Measurements from ENCODE around the gene TATDN2. TPM values are rescaled to one million over a fixed set of nuclear protein-coding genes. Genes with fewer than 3 reads are reported as not detected.

Gene TATDN2
- total RNA-seq, 1 experiment from 2014 or later: 14.1 TPM

DNA sequence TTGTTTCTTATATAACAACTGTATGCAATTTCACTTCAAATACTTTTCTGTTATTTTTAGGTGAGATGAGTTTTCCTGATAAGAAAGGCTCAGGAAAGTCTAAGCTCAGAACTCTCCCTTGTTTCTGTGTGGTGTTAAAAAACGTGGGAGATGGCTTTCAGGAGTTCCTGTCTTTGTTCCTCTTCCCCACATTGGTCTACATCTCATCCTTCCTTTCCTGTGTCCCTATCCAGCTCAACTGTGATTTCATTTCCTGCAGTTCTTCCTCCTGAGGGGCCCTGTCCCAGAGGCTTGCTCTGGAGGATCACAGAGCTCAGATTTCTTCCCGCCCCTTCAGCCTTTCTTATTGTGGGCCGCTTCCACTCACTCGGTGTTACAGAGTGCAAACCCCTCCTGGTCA, 61.5 kb downstream of the TATDN2 start:
- Histone ChIP-seq H3F3A (ENCODE audit: low read length, unreplicated experiment) (no peaks in the 10 kb centered on the region), H3K4me3 (ENCODE audit: low read length) (no peak overlapping the region), H3K36me3 (ENCODE audit: low read depth, low read length) (peaks cover 61% of the 10 kb centered on the region), H3K9me3 (ENCODE audit: low read length) (no peaks in the 10 kb centered on the region), H3K9me2 (replicated peaks; ENCODE audit: low read length) (no peaks in the 10 kb centered on the region), H3K27me3 (ENCODE audit: low read length) (no peaks in the 10 kb centered on the region), H3K27ac (ENCODE audit: low read length) (no peak overlapping the region), H3K79me2 (ENCODE audit: low read length) (no peaks in the 10 kb centered on the region), H3K4me2 (ENCODE audit: low read length) (no peak overlapping the region), H3K9ac (ENCODE audit: low read length) (no peak overlapping the region), H2AFZ (ENCODE audit: low read length) (no peak overlapping the region), H3K4me1 (ENCODE audit: insufficient read depth, low read length) (no peaks in the 10 kb centered on the region), H4K20me1 (ENCODE audit: low read length) (no peaks in the 10 kb centered on the region)
- intact Hi-C loops (cut with micrococcal nuclease): no loop called here
- ChIA-PET POLR2A (ENCODE audit: unreplicated experiment) (no interaction called here), CTCF (no interaction called here)
- BruUV-seq (replicated peaks): no TSS peak
- no peak for TF ChIP-seq CTCF (conservative IDR thresholded peaks at IDR 0.05; ENCODE audit: low read depth, low read length)
- TF ChIP-seq EZH2phosphoT487 (IDR thresholded peaks at IDR 0.05; ENCODE audit: borderline replicate concordance, low read length): no peak
- TF ChIP-seq EZH2 (IDR thresholded peaks at IDR 0.05; ENCODE audit: low read length, unreplicated experiment): no peak
- ATAC-seq (no peak), DNase-seq (no peak)

DNA sequence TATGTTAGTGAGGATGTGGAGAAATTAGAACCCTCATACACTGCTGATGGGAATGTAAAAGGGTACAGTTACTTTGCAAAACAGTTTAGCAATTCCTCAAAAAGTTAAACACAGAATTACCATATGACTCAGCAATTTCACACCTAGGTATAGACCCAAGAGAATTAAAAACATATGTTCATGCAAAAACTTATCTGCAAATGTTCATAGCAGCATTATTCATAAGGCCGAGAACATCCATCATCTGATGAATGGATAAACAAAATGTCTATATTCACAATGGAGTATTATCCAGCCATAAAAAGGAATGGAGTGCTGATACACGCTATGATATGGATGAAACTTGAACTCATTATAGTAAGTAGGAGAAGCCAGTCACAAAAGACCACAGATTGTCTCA, 62.3 kb downstream of the TATDN2 start:
- POLR2A ChIA-PET (ENCODE audit: unreplicated experiment): no interaction called here
- Histone ChIP-seq H4K20me1 (ENCODE audit: low read length) (no peaks in the 10 kb centered on the region), H3K79me2 (ENCODE audit: low read length) (no peaks in the 10 kb centered on the region), H3K27me3 (ENCODE audit: low read length) (no peaks in the 10 kb centered on the region), H3K4me3 (ENCODE audit: low read length) (no peak overlapping the region), H3K9me3 (ENCODE audit: low read length) (no peaks in the 10 kb centered on the region), H2AFZ (ENCODE audit: low read length) (no peak overlapping the region), H3K27ac (ENCODE audit: low read length) (no peak overlapping the region), H3F3A (ENCODE audit: low read length, unreplicated experiment) (no peaks in the 10 kb centered on the region), H3K4me1 (ENCODE audit: insufficient read depth, low read length) (no peaks in the 10 kb centered on the region), H3K9ac (ENCODE audit: low read length) (no peak overlapping the region), H3K4me2 (ENCODE audit: low read length) (no peak overlapping the region), H3K36me3 (ENCODE audit: low read depth, low read length) (peaks cover 61% of the 10 kb centered on the region), H3K9me2 (replicated peaks; ENCODE audit: low read length) (no peaks in the 10 kb centered on the region)
- TF ChIP-seq EZH2phosphoT487 (IDR thresholded peaks at IDR 0.05; ENCODE audit: borderline replicate concordance, low read length) (no peak), CTCF (conservative IDR thresholded peaks at IDR 0.05; ENCODE audit: low read depth, low read length) (no peak), EZH2 (IDR thresholded peaks at IDR 0.05; ENCODE audit: low read length, unreplicated experiment) (no peak)
- CTCF ChIA-PET: no interaction called here
- no peak for ATAC-seq
- DNase-seq: no peak
- no TSS peak for BruUV-seq (replicated peaks)
- intact Hi-C loops (cut with micrococcal nuclease): no loop called here

GRCh38 chr3:10311710-10312109, 63.5 kb downstream of the TATDN2 start:
- no peak for ATAC-seq
- POLR2A ChIA-PET (ENCODE audit: unreplicated experiment): interaction anchor here (0.5 kb wide), 1 partner anchor 93 kb away, joined by 3 read pairs; no protein-coding TSS in a partner anchor

More at GRCh38 chr3:10311710-10312109, 63.5 kb downstream of the TATDN2 start:
- Histone ChIP-seq H3K36me3 (ENCODE audit: low read depth, low read length) (peaks cover 66% of the 10 kb centered on the region), H2AFZ (ENCODE audit: low read length) (no peak overlapping the region), H3K4me1 (ENCODE audit: insufficient read depth, low read length) (no peaks in the 10 kb centered on the region), H3K4me3 (ENCODE audit: low read length) (no peak overlapping the region), H3K27me3 (ENCODE audit: low read length) (no peaks in the 10 kb centered on the region), H3K9ac (ENCODE audit: low read length) (no peak overlapping the region), H3K9me2 (replicated peaks; ENCODE audit: low read length) (no peaks in the 10 kb centered on the region), H3K4me2 (ENCODE audit: low read length) (no peak overlapping the region), H3K27ac (ENCODE audit: low read length) (no peak overlapping the region), H4K20me1 (ENCODE audit: low read length) (no peaks in the 10 kb centered on the region), H3F3A (ENCODE audit: low read length, unreplicated experiment) (no peaks in the 10 kb centered on the region), H3K9me3 (ENCODE audit: low read length) (no peaks in the 10 kb centered on the region), H3K79me2 (ENCODE audit: low read length) (no peaks in the 10 kb centered on the region)
- DNase-seq: no peak
- TF ChIP-seq CTCF (conservative IDR thresholded peaks at IDR 0.05; ENCODE audit: low read depth, low read length) (no peak), EZH2 (IDR thresholded peaks at IDR 0.05; ENCODE audit: low read length, unreplicated experiment) (no peak), EZH2phosphoT487 (IDR thresholded peaks at IDR 0.05; ENCODE audit: borderline replicate concordance, low read length) (no peak)
- BruUV-seq (replicated peaks): no TSS peak
- intact Hi-C loops (cut with micrococcal nuclease): no loop called here
- CTCF ChIA-PET: no interaction called here

All from PC-3 (cell line).